ENCODE measurements around the gene OR8K1. TPM values are rescaled to one million over a fixed set of nuclear protein-coding genes. Genes with fewer than 3 reads are reported as not detected.

The OR8K1 gene
- total RNA-seq, 1 experiment from 2014 or later, result not detected

GRCh38 chr11:56375324-56375723 lies 29.5 kb downstream of the OR8K1 start, which contains the start of gene OR8U1:
TSS of gene OR8U1 (plus strand) at chr11:56375624. CDS start at chr11:56375624, 0 bp downstream.
- POLR2A ChIA-PET, result no interaction called here
- no TSS peak for BruUV-seq (replicated peaks)

GRCh38 chr11:56380120-56380519 lies 34.3 kb downstream of the OR8K1 start:
- ChIA-PET POLR2A (no interaction called here), CTCF (no interaction called here)
- DNase-seq (ENCODE audit: unreplicated experiment), result no peak
- intact Hi-C loops (cut with micrococcal nuclease), result no loop called here
- Mint-ChIP-seq H3K36me3 (ENCODE audit: insufficient read depth, unreplicated experiment) (no peaks in the 10 kb centered on the region), H3K27ac (ENCODE audit: low read depth, unreplicated experiment) (no peak overlapping the region), H3K4me3 (ENCODE audit: unreplicated experiment) (no peak overlapping the region), H3K4me1 (ENCODE audit: insufficient read depth, unreplicated experiment) (no peaks in the 10 kb centered on the region), H3K9me3 (ENCODE audit: unreplicated experiment) (peaks cover 26% of the 10 kb centered on the region), H3K27me3 (ENCODE audit: insufficient read depth, unreplicated experiment) (no peaks in the 10 kb centered on the region)
- TF ChIP-seq CTCF (IDR thresholded peaks at IDR 0.05; ENCODE audit: unreplicated experiment), result no peak
- BruUV-seq (replicated peaks), result no TSS peak

More at GRCh38 chr11:56375324-56375723, 29.5 kb downstream of the OR8K1 start, which contains the start of gene OR8U1:
- no peaks in the 10 kb centered on the region for H3K36me3 Mint-ChIP-seq (ENCODE audit: insufficient read depth, unreplicated experiment)
- intact Hi-C loops (cut with micrococcal nuclease), result no loop called here
- CTCF ChIA-PET, result no interaction called here
- no peaks in the 10 kb centered on the region for H3K4me1 Mint-ChIP-seq (ENCODE audit: insufficient read depth, unreplicated experiment)
- no peaks in the 10 kb centered on the region for H3K27me3 Mint-ChIP-seq (ENCODE audit: insufficient read depth, unreplicated experiment)
- no peak within 1 kb of the TSS for H3K27ac Mint-ChIP-seq (ENCODE audit: low read depth, unreplicated experiment)
- no peak within 1 kb of the TSS for H3K4me3 Mint-ChIP-seq (ENCODE audit: unreplicated experiment)
- DNase-seq (ENCODE audit: unreplicated experiment), result no peak
- peaks cover 38% of the 10 kb centered on the region for H3K9me3 Mint-ChIP-seq (ENCODE audit: unreplicated experiment)
- TF ChIP-seq CTCF (IDR thresholded peaks at IDR 0.05; ENCODE audit: unreplicated experiment), result no peak

GRCh38 chr11:56394381-56394780 lies 48.5 kb downstream of the OR8K1 start:
- intact Hi-C loops (cut with micrococcal nuclease), result no loop called here
- no peak overlapping the region for H3K4me3 Mint-ChIP-seq (ENCODE audit: unreplicated experiment)
- H3K27ac Mint-ChIP-seq (ENCODE audit: low read depth, unreplicated experiment), result no peak overlapping the region
- no peak for TF ChIP-seq CTCF (IDR thresholded peaks at IDR 0.05; ENCODE audit: unreplicated experiment)
- no TSS peak for BruUV-seq (replicated peaks)
- H3K4me1 Mint-ChIP-seq (ENCODE audit: insufficient read depth, unreplicated experiment), result no peaks in the 10 kb centered on the region
- no peak for DNase-seq (ENCODE audit: unreplicated experiment)
- H3K27me3 Mint-ChIP-seq (ENCODE audit: insufficient read depth, unreplicated experiment), result no peaks in the 10 kb centered on the region
- POLR2A ChIA-PET, result no interaction called here
- H3K9me3 Mint-ChIP-seq (ENCODE audit: unreplicated experiment), result peaks cover 14% of the 10 kb centered on the region
- CTCF ChIA-PET, result interaction anchor here (0.6 kb wide), 1 partner anchor 16 kb away, joined by 4 read pairs; no protein-coding TSS in a partner anchor
- H3K36me3 Mint-ChIP-seq (ENCODE audit: insufficient read depth, unreplicated experiment), result no peaks in the 10 kb centered on the region

GRCh38 chr11:56396047-56396446 lies 50.2 kb downstream of the OR8K1 start:
- Mint-ChIP-seq H3K27ac (ENCODE audit: low read depth, unreplicated experiment) (no peak overlapping the region), H3K27me3 (ENCODE audit: insufficient read depth, unreplicated experiment) (no peaks in the 10 kb centered on the region), H3K9me3 (ENCODE audit: unreplicated experiment) (peaks cover 14% of the 10 kb centered on the region), H3K36me3 (ENCODE audit: insufficient read depth, unreplicated experiment) (no peaks in the 10 kb centered on the region), H3K4me1 (ENCODE audit: insufficient read depth, unreplicated experiment) (no peaks in the 10 kb centered on the region), H3K4me3 (ENCODE audit: unreplicated experiment) (no peak overlapping the region)
- no TSS peak for BruUV-seq (replicated peaks)
- no peak for TF ChIP-seq CTCF (IDR thresholded peaks at IDR 0.05; ENCODE audit: unreplicated experiment)
- CTCF ChIA-PET, result interaction anchor here (1.0 kb wide), 1 partner anchor 23 kb away, joined by 3 read pairs; no protein-coding TSS in a partner anchor
- POLR2A ChIA-PET, result interaction anchor here (0.7 to 1.1 kb wide), 2 partner anchors 23 to 43 kb away, joined by 3 to 4 read pairs; no protein-coding TSS in a partner anchor
- no peak for DNase-seq (ENCODE audit: unreplicated experiment)
- intact Hi-C loops (cut with micrococcal nuclease), result no loop called here

Other genes with a start within 250 kb of the OR8K1 start
- gene OR8H2, start 242.4 kb upstream of the OR8K1 start, total RNA-seq (2022), result not detected in 2 replicates
- not detected in 2 replicates for gene OR8H3, start 223.7 kb upstream of the OR8K1 start, total RNA-seq (2022)
- gene OR8J3, start 205.8 kb upstream of the OR8K1 start, total RNA-seq (2022), result not detected in 2 replicates
- gene OR8K5, start 185.7 kb upstream of the OR8K1 start, total RNA-seq (2022), result not detected in 2 replicates
- gene OR5J2, start 169.4 kb upstream of the OR8K1 start, total RNA-seq (2022), result not detected in 2 replicates
- not detected in 2 replicates for gene OR5T2, start 111.8 kb upstream of the OR8K1 start, total RNA-seq (2022)
- gene OR5T3, start 93.8 kb upstream of the OR8K1 start, total RNA-seq (2022), result not detected in 2 replicates
- not detected in 2 replicates for gene OR5T1, start 71.9 kb upstream of the OR8K1 start, total RNA-seq (2022)
- gene OR8H1, start 53.8 kb upstream of the OR8K1 start, total RNA-seq (2022), result not detected in 2 replicates
- gene OR8K3, start 30.9 kb upstream of the OR8K1 start, total RNA-seq (2022), result not detected in 2 replicates
- gene OR8J1, start 8.3 kb downstream of the OR8K1 start, total RNA-seq (2022), result not detected in 2 replicates
- not detected in 2 replicates for gene OR8U1, start 29.6 kb downstream of the OR8K1 start, total RNA-seq (2022)
- gene OR5AL1, start 66.7 kb downstream of the OR8K1 start, total RNA-seq (2022), result not detected in 2 replicates
- gene OR5M3, start 127.3 kb downstream of the OR8K1 start, total RNA-seq (2022), result not detected in 2 replicates
- gene OR5M8, start 145.3 kb downstream of the OR8K1 start, total RNA-seq (2022), result not detected in 2 replicates
- not detected in 2 replicates for gene OR5M11, start 197.2 kb downstream of the OR8K1 start, total RNA-seq (2022)
- gene OR5M10, start 231.7 kb downstream of the OR8K1 start, total RNA-seq (2022), result not detected in 2 replicates

Data from MCF 10A (cell line).